ENCODE data around the gene MAPK8.
A peak's percentile ranks its signal among the peaks of the same experiment; 100 is the strongest.

The MAPK8 gene

GRCh38 chr10:48469516-48470020 is 163.1 kb downstream of the MAPK8 start:
- TF ChIP-seq ZNF561 (tag by site-specific recombination; IDR thresholded peaks at IDR 0.05; ENCODE audit: borderline replicate concordance): no peak
- no peak for TF ChIP-seq PRDM6 (tag by site-specific recombination; IDR thresholded peaks at IDR 0.05)
- no peak for TF ChIP-seq ZNF777 (tag by site-specific recombination; IDR thresholded peaks at IDR 0.05; ENCODE audit: borderline replicate concordance)
- TF ChIP-seq ZNF530 (tag by site-specific recombination; IDR thresholded peaks at IDR 0.05; ENCODE audit: low read depth): no peak
- no peak for TF ChIP-seq ZIC2 (tag by site-specific recombination; IDR thresholded peaks at IDR 0.05)
- TF ChIP-seq ZSCAN30 (tag by site-specific recombination; IDR thresholded peaks at IDR 0.05): no peak
- no peak for TF ChIP-seq GFI1B (tag by site-specific recombination; IDR thresholded peaks at IDR 0.05)
- no peak for TF ChIP-seq SCRT1 (tag by site-specific recombination; IDR thresholded peaks at IDR 0.05; ENCODE audit: borderline replicate concordance)
- no peak for TF ChIP-seq ZNF610 (tag by site-specific recombination; IDR thresholded peaks at IDR 0.05; ENCODE audit: borderline replicate concordance)
- TF ChIP-seq SETDB1 (IDR thresholded peaks at IDR 0.05; ENCODE audit: insufficient read length, low read length): no peak
- ChIA-PET POLR2A (no interaction called here), CTCF (interaction anchor here (0.5 to 1.2 kb wide), 2 partner anchors 40 to 55 kb away, joined by 5 read pairs; no protein-coding TSS in a partner anchor)
- Histone ChIP-seq H3K9me3 (ENCODE audit: control insufficient read depth, insufficient read depth, low read depth, low read length) (no peaks in the 10 kb centered on the region), H3K27ac (ENCODE audit: extremely low read depth, low read depth, low read length) (no peak overlapping the region), H3K36me3 (ENCODE audit: control insufficient read depth in 2 of 2, insufficient read depth in 1 of 2, low read length in 2 of 2) (no peaks in the 10 kb centered on the region), H3K4me3 (ENCODE audit: low read depth, low read length) (no peak overlapping the region), H3K4me1 (ENCODE audit: control insufficient read depth, insufficient read depth, low read length) (peaks cover 5% of the 10 kb centered on the region; the same call in 1 of the 2 replicates)

GRCh38 chr10:48470115-48470892 is 163.8 kb downstream of the MAPK8 start:
- Histone ChIP-seq H3K36me3 (ENCODE audit: control insufficient read depth in 2 of 2, insufficient read depth in 1 of 2, low read length in 2 of 2) (no peaks in the 10 kb centered on the region), H3K9me3 (ENCODE audit: control insufficient read depth, insufficient read depth, low read depth, low read length) (no peaks in the 10 kb centered on the region), H3K4me3 (ENCODE audit: low read depth, low read length) (no peak overlapping the region), H3K4me1 (ENCODE audit: control insufficient read depth, insufficient read depth, low read length) (peaks cover 5% of the 10 kb centered on the region; the same call in 1 of the 2 replicates), H3K27ac (ENCODE audit: extremely low read depth, low read depth, low read length) (no peak overlapping the region)
- CTCF ChIA-PET: interaction anchor here (1.2 to 1.7 kb wide), 2 partner anchors 54 to 188 kb away, joined by 5 read pairs; no protein-coding TSS in a partner anchor
- POLR2A ChIA-PET: no interaction called here
- TF ChIP-seq GLIS1 (tag by site-specific recombination; IDR thresholded peaks at IDR 0.05): peak; percentile 49; the same call in 1 of the 2 replicates
- no peak for TF ChIP-seq ZNF335 (tag by site-specific recombination; conservative IDR thresholded peaks at IDR 0.05)
- TF ChIP-seq ZIC2 (tag by site-specific recombination; IDR thresholded peaks at IDR 0.05): peak; percentile 95
- no peak for TF ChIP-seq ZNF670 (tag by site-specific recombination; IDR thresholded peaks at IDR 0.05; ENCODE audit: low read depth)
- 0 out of 2 replicates have a peak, but pooled peaks have one; percentile 19 for TF ChIP-seq OSR2 (tag by site-specific recombination; IDR thresholded peaks at IDR 0.05)
- peak; percentile 71 for TF ChIP-seq TCF7L2 (IDR thresholded peaks at IDR 0.05; ENCODE audit: borderline replicate concordance, low read depth, low read length)
- TF ChIP-seq FEZF1 (tag by site-specific recombination; IDR thresholded peaks at IDR 0.05): peak; percentile 34; the same call in 1 of the 2 replicates
- TF ChIP-seq ZNF138 (tag by site-specific recombination; IDR thresholded peaks at IDR 0.05; ENCODE audit: borderline replicate concordance): no peak
- no peak for TF ChIP-seq ZNF48 (tag by site-specific recombination; IDR thresholded peaks at IDR 0.05)
- TF ChIP-seq ZNF423 (tag by site-specific recombination; IDR thresholded peaks at IDR 0.05): no peak
- TF ChIP-seq ZNF341 (tag by site-specific recombination; IDR thresholded peaks at IDR 0.05; ENCODE audit: low read depth): 0 out of 2 replicates have a peak, but pooled peaks have one; percentile 32
- no peak for TF ChIP-seq GLI2 (tag by site-specific recombination; IDR thresholded peaks at IDR 0.05; ENCODE audit: borderline replicate concordance, low read depth)

Data from HEK293 (cell line).